ENCODE measurements around the gene GCK.

DNA sequence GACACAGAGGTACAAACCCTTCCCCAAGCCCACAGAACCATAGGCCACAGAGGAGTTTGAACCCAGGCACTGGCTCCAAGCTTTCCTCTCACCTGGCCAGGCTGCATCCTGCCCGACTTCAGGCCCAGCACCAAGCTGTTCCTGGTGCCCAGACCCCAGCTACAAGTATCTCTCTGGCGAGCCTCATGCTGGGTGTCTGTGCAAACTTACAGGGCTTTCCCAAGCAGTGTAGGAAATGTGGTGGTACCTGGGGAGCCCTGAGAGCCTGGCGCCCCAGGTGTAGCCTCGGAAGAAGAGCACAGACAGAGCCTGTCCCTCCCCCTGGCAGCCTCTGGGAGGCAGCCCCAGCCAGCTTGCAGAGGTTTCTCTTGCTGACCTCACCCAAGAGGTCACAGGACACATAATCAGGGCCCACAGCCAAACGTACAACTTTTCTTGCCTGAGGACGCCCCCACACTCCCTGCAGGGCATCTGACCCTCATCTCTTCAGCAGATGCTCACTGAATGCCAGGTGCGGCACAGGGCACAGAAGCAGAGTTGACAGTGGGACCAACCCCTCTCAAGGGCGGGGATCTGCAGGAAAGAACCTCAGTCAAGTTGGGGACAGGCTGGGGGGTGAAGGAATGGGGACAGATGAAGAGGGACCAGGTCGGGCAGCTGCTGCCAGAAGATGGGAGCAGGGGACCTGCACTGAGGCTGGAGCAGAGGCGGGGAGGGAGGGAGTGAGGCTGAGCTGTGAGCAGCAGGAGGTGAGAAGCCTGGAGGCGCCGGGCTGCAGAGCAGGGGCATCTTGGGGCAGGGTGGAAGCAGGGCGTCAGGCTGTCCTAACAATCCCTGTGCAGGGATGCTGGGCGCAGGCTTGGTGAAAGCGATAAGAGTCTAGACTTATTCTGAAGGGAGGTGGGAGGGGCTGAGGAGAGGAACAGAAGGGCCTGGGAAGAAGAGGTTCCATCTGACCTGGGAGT is 31.8 kb downstream of the GCK start:
- TF ChIP-seq, protein P1, sequence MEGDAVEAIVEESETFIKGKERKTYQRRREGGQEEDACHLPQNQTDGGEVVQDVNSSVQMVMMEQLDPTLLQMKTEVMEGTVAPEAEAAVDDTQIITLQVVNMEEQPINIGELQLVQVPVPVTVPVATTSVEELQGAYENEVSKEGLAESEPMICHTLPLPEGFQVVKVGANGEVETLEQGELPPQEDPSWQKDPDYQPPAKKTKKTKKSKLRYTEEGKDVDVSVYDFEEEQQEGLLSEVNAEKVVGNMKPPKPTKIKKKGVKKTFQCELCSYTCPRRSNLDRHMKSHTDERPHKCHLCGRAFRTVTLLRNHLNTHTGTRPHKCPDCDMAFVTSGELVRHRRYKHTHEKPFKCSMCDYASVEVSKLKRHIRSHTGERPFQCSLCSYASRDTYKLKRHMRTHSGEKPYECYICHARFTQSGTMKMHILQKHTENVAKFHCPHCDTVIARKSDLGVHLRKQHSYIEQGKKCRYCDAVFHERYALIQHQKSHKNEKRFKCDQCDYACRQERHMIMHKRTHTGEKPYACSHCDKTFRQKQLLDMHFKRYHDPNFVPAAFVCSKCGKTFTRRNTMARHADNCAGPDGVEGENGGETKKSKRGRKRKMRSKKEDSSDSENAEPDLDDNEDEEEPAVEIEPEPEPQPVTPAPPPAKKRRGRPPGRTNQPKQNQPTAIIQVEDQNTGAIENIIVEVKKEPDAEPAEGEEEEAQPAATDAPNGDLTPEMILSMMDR (conservative IDR thresholded peaks at IDR 0.05; ENCODE audit: low read depth, low read length), result no peak
- TF ChIP-seq EZH2phosphoT487 (IDR thresholded peaks at IDR 0.05; ENCODE audit: borderline replicate concordance, low read length), result no peak
